Activated naive CD4-positive, alpha-beta T cell treated with anti-CD3 and anti-CD28 coated beads, Interleukin-2, amount 10 ng/mL, durations not matched to agents 7 days and 5 days (primary cell): ENCODE data around the gene TBX15.

ENCODE experiments used
- CTCF ChIA-PET: fragments of 350-600 bp; sonication (Branson Sonifier 250); formaldehyde crosslinking; loops from one replicate; lab custom pipeline; 2021; ENCODE audit warnings: antibody characterized with exemption; lab: Charles Lee
- DNase-seq: peaks from one replicate; pipeline ENCODE4 v3.0.0-alpha.2; 2020
- H3K27ac Mint-ChIP-seq: one replicate; pipeline ENCODE4 v1.8.0; 2021; ENCODE audit warnings: mild to moderate bottlenecking, moderate library complexity, mixed read lengths
- H3K27me3 Mint-ChIP-seq: one replicate; pipeline ENCODE4 v1.8.0; 2021; ENCODE audit warnings: mild to moderate bottlenecking, mixed read lengths
- H3K36me3 Mint-ChIP-seq: one replicate; pipeline ENCODE4 v1.8.0; 2021; ENCODE audit warnings: mixed read lengths
- H3K4me1 Mint-ChIP-seq: one replicate; pipeline ENCODE4 v1.8.0; 2021; ENCODE audit warnings: mixed read lengths
- H3K4me3 Mint-ChIP-seq: one replicate; pipeline ENCODE4 v1.8.0; 2021; ENCODE audit warnings: mild to moderate bottlenecking, moderate library complexity, mixed read lengths
- H3K9me3 Mint-ChIP-seq: one replicate; pipeline ENCODE4 v1.8.0; 2021; ENCODE audit warnings: mixed read lengths

The TBX15 gene

GRCh38 chr1:118900643-118901440 is 87.3 kb downstream of the TBX15 start:
- Mint-ChIP-seq H3K4me3 (no peak overlapping the region), H3K9me3 (no peaks in the 10 kb centered on the region), H3K27ac (no peak overlapping the region), H3K27me3 (no peaks in the 10 kb centered on the region), H3K36me3 (no peaks in the 10 kb centered on the region), H3K4me1 (no peaks in the 10 kb centered on the region)
- no peak for DNase-seq
- CTCF ChIA-PET, result no interaction called here

- H3K27me3 Mint-ChIP-seq, result no peaks in the 10 kb centered on the region
- no peaks in the 10 kb centered on the region for H3K4me1 Mint-ChIP-seq
- no peaks in the 10 kb centered on the region for H3K9me3 Mint-ChIP-seq
- no peaks in the 10 kb centered on the region for H3K36me3 Mint-ChIP-seq
- no peak overlapping the region for H3K27ac Mint-ChIP-seq
- H3K4me3 Mint-ChIP-seq, result no peak overlapping the region
- CTCF ChIA-PET, result no interaction called here
- DNase-seq, result no peak
These were observed 88.8 kb downstream of the TBX15 start for GRCh38 chr1:118899340-118899739.

DNA sequence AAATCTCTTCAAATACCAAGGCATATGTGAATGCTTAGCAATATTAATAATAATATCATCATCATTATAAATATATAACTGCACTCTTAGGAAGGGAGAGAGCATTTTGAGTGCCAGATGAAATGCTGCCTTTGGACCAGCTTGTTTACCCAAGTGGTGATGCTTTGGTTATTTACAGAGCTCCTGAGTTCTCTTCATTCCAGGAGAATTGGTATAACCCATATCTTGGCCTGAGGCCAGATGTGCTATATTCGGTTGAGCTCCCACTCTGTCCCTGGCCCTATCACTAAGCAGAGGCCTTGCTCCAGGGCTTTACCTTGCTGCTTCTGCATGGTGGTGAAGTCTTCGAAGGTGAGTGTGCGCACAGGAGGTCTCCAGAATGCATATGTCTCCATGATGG is 89.4 kb downstream of the TBX15 start:
- Mint-ChIP-seq H3K27me3 (no peaks in the 10 kb centered on the region), H3K36me3 (no peaks in the 10 kb centered on the region), H3K4me1 (no peaks in the 10 kb centered on the region), H3K9me3 (no peaks in the 10 kb centered on the region), H3K27ac (no peak overlapping the region), H3K4me3 (no peak overlapping the region)
- no peak for DNase-seq
- CTCF ChIA-PET, result no interaction called here

GRCh38 chr1:118896416-118896815 is 91.7 kb downstream of the TBX15 start:
- Mint-ChIP-seq H3K9me3 (no peaks in the 10 kb centered on the region), H3K4me1 (no peaks in the 10 kb centered on the region), H3K27me3 (no peaks in the 10 kb centered on the region), H3K27ac (no peak overlapping the region), H3K4me3 (no peak overlapping the region), H3K36me3 (no peaks in the 10 kb centered on the region)
- CTCF ChIA-PET, result no interaction called here
- DNase-seq, result no peak

DNA sequence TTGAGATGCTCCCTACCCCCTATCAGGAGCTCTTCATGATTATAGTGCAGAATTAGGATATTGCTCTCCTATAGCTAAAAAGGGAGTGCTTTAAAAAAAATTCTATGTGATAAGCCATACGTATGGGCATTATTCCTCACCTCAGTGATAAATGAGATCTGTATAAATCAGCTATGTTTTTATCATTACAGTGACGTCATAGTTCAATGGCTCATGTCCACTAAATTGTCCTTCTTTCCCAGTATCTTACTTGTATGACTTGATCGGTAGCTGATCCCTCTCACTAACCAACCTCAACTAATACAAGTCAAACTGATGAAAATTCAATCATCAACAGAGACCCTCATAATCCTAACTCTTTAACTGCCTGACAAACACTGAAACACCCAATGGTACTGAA is 93.3 kb downstream of the TBX15 start:
- Mint-ChIP-seq H3K27me3 (no peaks in the 10 kb centered on the region), H3K9me3 (no peaks in the 10 kb centered on the region), H3K36me3 (no peaks in the 10 kb centered on the region), H3K4me1 (no peaks in the 10 kb centered on the region), H3K4me3 (no peak overlapping the region), H3K27ac (no peak overlapping the region)
- CTCF ChIA-PET, result no interaction called here
- DNase-seq, result no peak

GRCh38 chr1:118890851-118891384 is 97.2 kb downstream of the TBX15 start:
- CTCF ChIA-PET, result no interaction called here
- no peaks in the 10 kb centered on the region for H3K27me3 Mint-ChIP-seq

GRCh38 chr1:118884946-118885345 is 103.2 kb downstream of the TBX15 start:
- Mint-ChIP-seq H3K36me3 (no peaks in the 10 kb centered on the region), H3K4me3 (no peak overlapping the region)
- CTCF ChIA-PET, result no interaction called here

More at GRCh38 chr1:118890851-118891384, 97.2 kb downstream of the TBX15 start:
- no peak for DNase-seq
- no peak overlapping the region for H3K27ac Mint-ChIP-seq
- H3K9me3 Mint-ChIP-seq, result no peaks in the 10 kb centered on the region
- H3K4me1 Mint-ChIP-seq, result no peaks in the 10 kb centered on the region
- H3K4me3 Mint-ChIP-seq, result no peak overlapping the region
- H3K36me3 Mint-ChIP-seq, result no peaks in the 10 kb centered on the region

GRCh38 chr1:118881751-118882150 is 106.4 kb downstream of the TBX15 start:
- Mint-ChIP-seq H3K27me3 (no peaks in the 10 kb centered on the region), H3K27ac (no peak overlapping the region), H3K9me3 (peaks cover 5% of the 10 kb centered on the region), H3K4me3 (no peak overlapping the region), H3K36me3 (no peaks in the 10 kb centered on the region), H3K4me1 (no peaks in the 10 kb centered on the region)
- CTCF ChIA-PET, result no interaction called here
- DNase-seq, result no peak

More at GRCh38 chr1:118884946-118885345, 103.2 kb downstream of the TBX15 start:
- Mint-ChIP-seq H3K4me1 (no peaks in the 10 kb centered on the region), H3K9me3 (peaks cover 5% of the 10 kb centered on the region), H3K27ac (no peak overlapping the region), H3K27me3 (no peaks in the 10 kb centered on the region)
- DNase-seq, result no peak

- H3K9me3 Mint-ChIP-seq, result no peaks in the 10 kb centered on the region
- H3K4me1 Mint-ChIP-seq, result no peaks in the 10 kb centered on the region
- no peak for DNase-seq
- no peak overlapping the region for H3K4me3 Mint-ChIP-seq
- CTCF ChIA-PET, result no interaction called here
- no peaks in the 10 kb centered on the region for H3K27me3 Mint-ChIP-seq
- no peak overlapping the region for H3K27ac Mint-ChIP-seq
- H3K36me3 Mint-ChIP-seq, result no peaks in the 10 kb centered on the region
These were observed 109.5 kb downstream of the TBX15 start for GRCh38 chr1:118878661-118879060.

- no peak for DNase-seq
- no peaks in the 10 kb centered on the region for H3K9me3 Mint-ChIP-seq
- no peaks in the 10 kb centered on the region for H3K36me3 Mint-ChIP-seq
- no peak overlapping the region for H3K27ac Mint-ChIP-seq
- H3K4me1 Mint-ChIP-seq, result no peaks in the 10 kb centered on the region
- no peaks in the 10 kb centered on the region for H3K27me3 Mint-ChIP-seq
- CTCF ChIA-PET, result no interaction called here
- H3K4me3 Mint-ChIP-seq, result no peak overlapping the region
These were observed 110.3 kb downstream of the TBX15 start for GRCh38 chr1:118877668-118878396.

- no peak overlapping the region for H3K4me3 Mint-ChIP-seq
- H3K36me3 Mint-ChIP-seq, result no peaks in the 10 kb centered on the region
- H3K4me1 Mint-ChIP-seq, result no peaks in the 10 kb centered on the region
- no peaks in the 10 kb centered on the region for H3K27me3 Mint-ChIP-seq
- no peaks in the 10 kb centered on the region for H3K9me3 Mint-ChIP-seq
- DNase-seq, result no peak
- CTCF ChIA-PET, result no interaction called here
- H3K27ac Mint-ChIP-seq, result no peak overlapping the region
These were observed 116.5 kb downstream of the TBX15 start for GRCh38 chr1:118871582-118872171.

GRCh38 chr1:118868387-118868786 is 119.8 kb downstream of the TBX15 start:
- peaks cover 5% of the 10 kb centered on the region for H3K9me3 Mint-ChIP-seq
- H3K4me3 Mint-ChIP-seq, result no peak overlapping the region
- no peak overlapping the region for H3K27ac Mint-ChIP-seq
- no peaks in the 10 kb centered on the region for H3K4me1 Mint-ChIP-seq
- CTCF ChIA-PET, result no interaction called here
- no peaks in the 10 kb centered on the region for H3K36me3 Mint-ChIP-seq
- no peaks in the 10 kb centered on the region for H3K27me3 Mint-ChIP-seq
- no peak for DNase-seq

- H3K4me3 Mint-ChIP-seq, result no peak overlapping the region
- H3K27ac Mint-ChIP-seq, result no peak overlapping the region
- no peaks in the 10 kb centered on the region for H3K36me3 Mint-ChIP-seq
- no peaks in the 10 kb centered on the region for H3K4me1 Mint-ChIP-seq
- H3K9me3 Mint-ChIP-seq, result peaks cover 5% of the 10 kb centered on the region
- H3K27me3 Mint-ChIP-seq, result no peaks in the 10 kb centered on the region
- no peak for DNase-seq
- CTCF ChIA-PET, result no interaction called here
These were observed 121.8 kb downstream of the TBX15 start for GRCh38 chr1:118866330-118866729.

DNA sequence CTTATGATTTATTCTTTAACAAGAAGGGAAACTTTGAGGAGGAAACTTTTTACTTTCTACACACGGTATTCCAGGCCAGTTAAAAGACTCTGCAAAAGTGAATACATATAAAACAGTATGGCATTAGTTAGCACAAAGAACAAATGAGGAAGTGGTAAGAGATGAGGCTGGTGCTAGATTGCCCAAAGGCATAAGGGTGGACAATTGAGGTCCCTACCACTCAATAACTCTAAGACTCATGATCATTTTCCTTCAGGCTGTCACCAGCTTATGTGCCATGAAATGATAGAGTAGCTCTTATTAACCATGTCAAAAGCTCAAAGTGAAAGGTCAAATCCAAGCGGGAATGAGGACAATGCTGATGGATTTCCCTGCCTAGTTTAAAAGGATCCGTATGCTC is 124.5 kb downstream of the TBX15 start:
- H3K4me3 Mint-ChIP-seq, result no peak overlapping the region
- DNase-seq, result no peak
- no peaks in the 10 kb centered on the region for H3K4me1 Mint-ChIP-seq
- H3K27ac Mint-ChIP-seq, result no peak overlapping the region
- H3K36me3 Mint-ChIP-seq, result no peaks in the 10 kb centered on the region
- no peaks in the 10 kb centered on the region for H3K27me3 Mint-ChIP-seq
- peaks cover 5% of the 10 kb centered on the region for H3K9me3 Mint-ChIP-seq
- CTCF ChIA-PET, result no interaction called here
